Heart left ventricle (tissue), 13 donors: ENCODE results near the gene OR2A42.
"Not testable (repeated sequence)": the region's sequence is repeated elsewhere in the genome, so short reads cannot be mapped to it uniquely, and the experiment has no call there.

Experiments used
- CTCF ChIP-seq, 12 donors: fragments of 200-600 bp; sonication (generic) in 4 of 12; IDR thresholded peaks; one replicate each; pipeline versions ENCODE4 v1.5.0 to v1.8.0; 2018 to 2022; ENCODE audit warnings: antibody characterized with exemption in 12 of 12, mild to moderate bottlenecking in 5 of 12
- POLR2A ChIP-seq, 2 donors: fragments of 450-650 bp; IDR thresholded peaks; one replicate each; pipeline ENCODE4 v1.6.1; 2017; ENCODE audit warnings: antibody characterized with exemption in 2 of 2, mild to moderate bottlenecking in 2 of 2, moderate library complexity in 2 of 2
- donor health status: ischemic (EF 13 %, LVEDD 7.1; RV severe dilation, severe dysfunction).
- donor health status: DM: no; HTN: yes; CAD: no.
- donor health status: DM: no; HTN: no; CAD: no.
- donor health status: ischemic (EF 25% LVEDD 6.9; RV normal size, moderate dysfunction).
- donor health status: ischemic (EF 25% LVEDD 5.7; RV mildly dilated, moderate dysfunction).
- donor health status: ischemic (EF 35%, LVEDD 5.7; RV mildly dilated, moderate dysfunction).
- donor health status: nonischemic (EF 11% LVEDD 7.7; RV severe dilation, severe dysfunction).
- donor health status: DM: yes; HTN: yes; CAD: no.
- donor health status: PGD.
- donor health status: ischemic (EF 29% LVEDD 5.4; RV normal size, mild dysfunction).
- donor health status: nonischemic (EF 23%, LVEDD 6.1; RV moderate dilation, normal function).

- not testable (repeated sequence) for TF ChIP-seq CTCF, POLR2A (IDR thresholded peaks at IDR 0.05)
These were observed 60.3 kb downstream of the OR2A42 start for GRCh38 chr7:144179165-144179479.
